Measurements from ENCODE around the gene FAAH. TPM values are rescaled to one million over a fixed set of nuclear protein-coding genes. Genes with fewer than 3 reads are reported as not detected.

FAAH gene
- total and polyA plus RNA-seq, 10 of the 15 experiments (the other 5 are each of a cell fraction or from before 2014, with no cell fraction given), result 0.07 to 2.5 (median 0.64) TPM; not detected in 1

GRCh38 chr1:46362158-46362557 is 32.0 kb upstream of the FAAH start:
- in situ Hi-C loops (cut with MboI), result no loop called here

More at GRCh38 chr1:46362158-46362557, 32.0 kb upstream of the FAAH start:
- intact Hi-C loops (cut with micrococcal nuclease; ENCODE audit: unreplicated experiment), result no loop called here
- ChIA-PET CTCF (interaction anchor here (1.4 kb wide), 1 partner anchor 29 kb away, joined by 4 read pairs; no protein-coding TSS in a partner anchor), RAD21 (ENCODE audit: unreplicated experiment) (no interaction called here), POLR2A (interaction anchor here (0.6 kb wide), 1 partner anchor 1698 kb away, joined by 3 read pairs; no protein-coding TSS in a partner anchor), SMC1A (ENCODE audit: uncharacterized antibody, unreplicated experiment) (interaction anchor here (0.9 kb wide), 1 partner anchor 90 kb away, joined by 3 read pairs; no protein-coding TSS in a partner anchor)
- ATAC-seq, result no peak
- Histone ChIP-seq H3K9me3 (replicated peaks; ENCODE audit: control insufficient read depth, insufficient read depth, low read length) (no peaks in the 10 kb centered on the region), H3K36me3 (ENCODE audit: control insufficient read depth in 2 of 2, insufficient read depth in 2 of 2, low read length in 1 of 2) (peaks cover 18 to 32% of the 10 kb centered on the region in 2 experiments), H3K4me3 (no peak overlapping the region), H2AFZ (ENCODE audit: control insufficient read depth, low read depth, low read length) (no peak overlapping the region), H3K9ac (ENCODE audit: control insufficient read depth, insufficient read depth, low read length) (no peak overlapping the region), H3K27me3 (replicated peaks in 1 of 2; ENCODE audit: control insufficient read depth in 2 of 2, insufficient read depth in 2 of 2, low read length in 1 of 2) (no peaks in the 10 kb centered on the region), H3K27ac (ENCODE audit: control insufficient read depth, insufficient read depth) (no peak overlapping the region), H4K20me1 (ENCODE audit: control insufficient read depth, insufficient read depth) (no peaks in the 10 kb centered on the region), H3K4me1 (ENCODE audit: control insufficient read depth, insufficient read depth, low read length) (no peaks in the 10 kb centered on the region), H3K79me2 (ENCODE audit: control insufficient read depth, insufficient read depth, low read length) (no peaks in the 10 kb centered on the region), H3K4me2 (ENCODE audit: control insufficient read depth, insufficient read depth) (no peak overlapping the region)
- BruUV-seq (replicated peaks), result no TSS peak
- DNase-seq (ENCODE audit: low read depth, low spot score), result no peak
- TF ChIP-seq RAD21 (IDR thresholded peaks at IDR 0.05; ENCODE audit: insufficient read depth, low read depth, low read length), result no peak
- no peak for TF ChIP-seq SREBF2 (IDR thresholded peaks at IDR 0.05; ENCODE audit: low read length)
- no peak for TF ChIP-seq E2F8 (IDR thresholded peaks at IDR 0.05; ENCODE audit: low read depth, partially characterized antibody)
- no peak for TF ChIP-seq RCOR1 (conservative IDR thresholded peaks at IDR 0.05; ENCODE audit: low read depth, low read length)
- TF ChIP-seq ATF3 (IDR thresholded peaks at IDR 0.05; ENCODE audit: borderline replicate concordance, extremely low read depth, low read depth, low read length), result no peak
- TF ChIP-seq HSF1 (IDR thresholded peaks at IDR 0.05; ENCODE audit: low read depth, low read length), result no peak
- TF ChIP-seq YBX1 (IDR thresholded peaks at IDR 0.05), result no peak
- no peak for TF ChIP-seq ZNF622 (IDR thresholded peaks at IDR 0.05)
- TF ChIP-seq RFX5 (IDR thresholded peaks at IDR 0.05; ENCODE audit: low read depth, low read length), result no peak
- no peak for TF ChIP-seq ZBED1 (IDR thresholded peaks at IDR 0.05; ENCODE audit: borderline replicate concordance)
- no peak for TF ChIP-seq CHD1 (IDR thresholded peaks at IDR 0.05; ENCODE audit: low read depth, low read length)
- no peak for TF ChIP-seq LARP7 (IDR thresholded peaks at IDR 0.05)
- no peak for TF ChIP-seq JUND (IDR thresholded peaks at IDR 0.05; ENCODE audit: low read depth, low read length)
- no peak for TF ChIP-seq NBN (IDR thresholded peaks at IDR 0.05)
- no peak for TF ChIP-seq EED (IDR thresholded peaks at IDR 0.05; ENCODE audit: low read depth)
- no peak for TF ChIP-seq ZNF592 (IDR thresholded peaks at IDR 0.05)
- WGBS (ENCODE audit: insufficient coverage, insufficient replicate concordance, low lambda C conversion rate, missing lambda C conversion rate), result 99% methylated on average over 3 of the region's 3 CpGs
- FAIRE-seq, result no peak
